Smooth muscle cell of the coronary artery (primary cell): ENCODE measurements around the gene USP22. TPM values are rescaled to one million over a fixed set of nuclear protein-coding genes. Genes with fewer than 3 reads are reported as not detected.

Experiments
- total RNA-seq: library from RNA; depleted of rRNA; stranded (reverse); fragments of >200 nt; gene quantifications from 2 replicates; pipeline ENCODE4 v1.2.3, GENCODE V29; 2014; ENCODE audit warnings: low replicate concordance

USP22 gene
- total RNA-seq, result 200 and 230 TPM in 2 replicates

DNA sequence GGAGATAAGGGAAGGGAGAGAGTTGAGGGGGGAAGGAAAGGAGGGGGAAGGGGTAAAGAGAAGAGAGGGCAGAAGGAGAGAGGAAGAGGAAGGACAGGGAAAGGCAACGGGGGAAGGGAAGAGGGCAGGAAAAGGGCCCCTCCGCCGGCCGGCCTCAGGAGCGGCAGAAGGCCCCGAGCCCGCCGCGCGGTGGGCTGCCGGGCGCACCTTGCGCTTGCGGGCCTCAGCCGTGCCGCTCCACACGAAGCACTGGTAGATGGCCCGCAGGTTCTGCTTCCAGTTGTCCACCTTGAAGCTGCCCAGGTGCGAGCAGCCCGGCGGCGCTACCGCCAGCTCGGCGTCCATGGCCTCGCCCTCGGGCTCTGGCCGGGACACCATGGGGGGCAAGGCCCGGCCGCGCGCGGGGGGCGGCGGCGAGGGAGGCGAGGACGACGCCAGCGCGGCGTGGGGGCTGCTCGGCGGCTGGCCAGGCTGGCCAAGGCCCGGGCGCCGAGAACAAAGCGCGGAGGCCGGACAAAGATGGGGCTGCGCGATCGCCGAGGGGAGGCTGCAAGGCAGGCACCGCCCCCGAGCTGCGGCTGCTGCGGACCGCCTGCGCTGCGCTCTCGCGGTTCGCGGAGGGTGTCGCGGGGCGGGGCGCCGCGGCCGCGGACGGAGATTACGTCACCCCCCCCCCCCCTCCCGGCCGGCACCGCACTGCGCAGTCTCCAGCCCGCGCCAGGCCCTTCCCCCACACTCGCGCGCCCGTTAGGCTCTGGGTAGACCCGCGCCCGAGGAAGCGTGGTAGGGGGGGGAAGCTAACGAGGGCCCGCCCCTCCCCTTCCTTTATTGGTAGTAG lies at the start of gene USP22:
Gene USP22 (minus strand): TSS at position 554 of the 838 bp plus-strand sequence. CDS start 176 bp downstream, at position 378.

Other genes starting within 250 kb of the USP22 start
- gene DHRS7B, start 84.0 kb upstream of the USP22 start, total RNA-seq, result 21.0 and 51.2 TPM in 2 replicates
- 16.3 and 20.7 TPM in 2 replicates for gene TMEM11, start 171.2 kb upstream of the USP22 start, total RNA-seq
- gene NATD1, start 210.4 kb upstream of the USP22 start, total RNA-seq, result 2.5 and 3.4 TPM in 2 replicates
- 8.9 and 9.6 TPM in 2 replicates for gene MAP2K3, start 241.7 kb upstream of the USP22 start, total RNA-seq